ENCODE data around the gene PCMTD2. TPM values are rescaled to one million over a fixed set of nuclear protein-coding genes. Genes with fewer than 3 reads are reported as not detected.

PCMTD2 gene
- total and polyA plus RNA-seq, 2 of the 13 experiments (the other 11 are each of a cell fraction or from before 2014, with no cell fraction given): 47.0 to 76.9 TPM

- TF ChIP-seq RNF219 (CRISPR knock-in tag; IDR thresholded peaks at IDR 0.05) (no peak), CAMTA2 (CRISPR knock-in tag; IDR thresholded peaks at IDR 0.05; ENCODE audit: borderline replicate concordance) (no peak), XRCC5 (optimal IDR thresholded peaks at IDR 0.05; ENCODE audit: low read length) (no peak), TMF1 (CRISPR knock-in tag; IDR thresholded peaks at IDR 0.05; ENCODE audit: low read depth) (no peak), ATF7-NPFF (CRISPR knock-in tag; IDR thresholded peaks at IDR 0.05; ENCODE audit: low read depth) (no peak), HES4 (CRISPR knock-in tag; IDR thresholded peaks at IDR 0.05; ENCODE audit: borderline replicate concordance) (0 out of 2 replicates have a peak, but pooled peaks have one; percentile 48), SIX4 (CRISPR knock-in tag; IDR thresholded peaks at IDR 0.05) (no peak), ZXDC (CRISPR knock-in tag; IDR thresholded peaks at IDR 0.05) (no peak), MEF2D (CRISPR knock-in tag; IDR thresholded peaks at IDR 0.05) (peak; percentile 83), ZNF556 (CRISPR knock-in tag; IDR thresholded peaks at IDR 0.05; ENCODE audit: borderline replicate concordance) (0 out of 2 replicates have a peak, but pooled peaks have one; percentile 43), ZNF138 (CRISPR knock-in tag; IDR thresholded peaks at IDR 0.05; ENCODE audit: low read depth) (0 out of 2 replicates have a peak, but pooled peaks have one; percentile 36), ZNF589 (CRISPR knock-in tag; conservative IDR thresholded peaks at IDR 0.05) (0 out of 2 replicates have a peak, but pooled peaks have one; percentile 33), NR2F2 (IDR thresholded peaks at IDR 0.05; ENCODE audit: borderline replicate concordance, low read depth) (peak; percentile 96), ZBTB4 (CRISPR knock-in tag; IDR thresholded peaks at IDR 0.05; ENCODE audit: borderline replicate concordance) (0 out of 2 replicates have a peak, but pooled peaks have one; percentile 44), ZNF746 (CRISPR knock-in tag; IDR thresholded peaks at IDR 0.05) (0 out of 2 replicates have a peak, but pooled peaks have one; percentile 72), CREM (IDR thresholded peaks at IDR 0.05) (no peak), CREM (CRISPR knock-in tag; IDR thresholded peaks at IDR 0.05) (no peak), RNF2 (conservative IDR thresholded peaks at IDR 0.05; ENCODE audit: low read depth) (no peak), TIGD3 (CRISPR knock-in tag; IDR thresholded peaks at IDR 0.05; ENCODE audit: borderline replicate concordance) (no peak), RXRA (CRISPR knock-in tag; IDR thresholded peaks at IDR 0.05) (peak; percentile 54)
Observed at GRCh38 chr20:64234291-64234791, 21.2 kb upstream of the PCMTD2 start (continued).
